OCI-LY7 (cell line): ENCODE results near the gene THOP1.

Experiments
- CTCF ChIP-seq: fragments of 200-600 bp; sonication (generic); conservative IDR thresholded peaks from 2 replicates; pipeline ENCODE4 v1.5.1; 2014; ENCODE audit warnings: mild to moderate bottlenecking, antibody characterized with exemption, low read length, moderate library complexity, mixed read lengths
- EZH2phosphoT487 ChIP-seq: fragments of 200-600 bp; sonication (generic); IDR thresholded peaks from 2 replicates; pipeline ENCODE4 v1.6.1; 2018; ENCODE audit warnings: low read depth, borderline replicate concordance, mild to moderate bottlenecking, mixed run types, antibody characterized with exemption, low read length, moderate library complexity, mixed read lengths

GRCh38 chr19:2800506-2800905 lies 15.2 kb downstream of the THOP1 start:
- TF ChIP-seq CTCF (no peak), EZH2phosphoT487 (no peak)
